A549 (cell line): ENCODE measurements around the gene MFAP2. TPM values are rescaled to one million over a fixed set of nuclear protein-coding genes. Genes with fewer than 3 reads are reported as not detected.
"Not testable (repeated sequence)": the region's sequence is repeated elsewhere in the genome, so short reads cannot be mapped to it uniquely, and the experiment has no call there.

Experiments
- ATAC-seq, 2 experiments: fragments of 200-7000 bp in 1 of 2; fragments of >200 bp in 1 of 2; cut with Nextera tagmentation in 1 of 2; cut with Tn5 transposase in 1 of 2; 3 replicates each; pipeline versions ENCODE4 v1.8.0 to v1.9.1; 2018 to 2020; ENCODE audit warnings: mild to moderate bottlenecking in 1 of 2, moderate library complexity in 1 of 2
- CTCF ChIA-PET: fragments of 300-600 bp; sonication (Branson Sonifier 250); formaldehyde crosslinking; extraction: SDS; loops from one replicate; lab custom pipeline; 2021; ENCODE audit warnings: antibody characterized with exemption, inconsistent platforms; lab: Yijun Ruan, JAX
- POLR2A ChIA-PET: fragments of 350-600 bp; formaldehyde crosslinking; extraction: SDS; loops from one replicate; lab custom pipeline; 2021; ENCODE audit warnings: antibody characterized with exemption, inconsistent platforms; lab: Yijun Ruan, JAX
- DNase-seq, 2 experiments: peaks; one replicate each; pipeline versions ENCODE4 v3.0.0 to v3.0.0-alpha.2; 2011 to 2016; ENCODE audit warnings: low read depth in 1 of 2, low spot score in 1 of 2
- FAIRE-seq: peaks from 2 replicates; lab custom pipeline; 2011; peaks lifted over from hg19 to GRCh38; lab: Jason Lieb, UNC
- H3K27ac ChIP-seq, 2 experiments: fragments of >200 bp; sonication (Bioruptor Twin); formaldehyde crosslinking; 3 replicates each; pipeline ENCODE4 v1.5.1; 2016 to 2017
- H3K4me1 ChIP-seq: fragments of >200 bp; sonication (Bioruptor Twin); formaldehyde crosslinking; 3 replicates; pipeline ENCODE4 v1.6.1; 2016
- H3K4me2 ChIP-seq: fragments of >200 bp; sonication (Bioruptor Twin); formaldehyde crosslinking; 3 replicates; pipeline ENCODE4 v1.6.1; 2016
- H3K4me3 ChIP-seq: fragments of >200 bp; sonication (Bioruptor Twin); formaldehyde crosslinking; 3 replicates; pipeline ENCODE4 v1.5.1; 2016
- H3K9me3 ChIP-seq: fragments of >200 bp; sonication (Bioruptor Twin); formaldehyde crosslinking; 3 replicates; pipeline ENCODE4 v1.6.1; 2016
- BHLHE40 ChIP-seq: IDR thresholded peaks from 2 replicates; pipeline ENCODE4 v1.6.1; 2012; ENCODE audit warnings: low read depth, low read length, inconsistent platforms
- CBX2 ChIP-seq: fragments of 200-600 bp; sonication (generic); IDR thresholded peaks from 2 replicates; pipeline ENCODE4 v1.6.1; 2016; ENCODE audit warnings: low read depth, mild to moderate bottlenecking, borderline replicate concordance
- CEBPB ChIP-seq, 2 experiments: fragments of >200 bp in 1 of 2; sonication (Bioruptor Twin) in 1 of 2; formaldehyde crosslinking in 1 of 2; IDR thresholded peaks; 2 replicates each; pipeline ENCODE4 v1.6.1; 2012 to 2016
- ESRRA ChIP-seq: fragments of 150-350 bp; IDR thresholded peaks from 2 replicates; pipeline ENCODE4 v1.6.1; 2014; ENCODE audit warnings: mild to moderate bottlenecking, low read length, borderline replicate concordance
- FOXS1 ChIP-seq: fragments of 250-450 bp; sonication (Bioruptor Pico); IDR thresholded peaks from 2 replicates; pipeline ENCODE4 v1.5.0; 2020; ENCODE audit warnings: mild to moderate bottlenecking, moderate library complexity
- GATA3 ChIP-seq: IDR thresholded peaks from 2 replicates; pipeline ENCODE4 v1.6.1; 2012; ENCODE audit warnings: borderline replicate concordance
- HEYL ChIP-seq: fragments of 250-450 bp; sonication (Bioruptor Pico); IDR thresholded peaks from 2 replicates; pipeline ENCODE4 v1.8.0; 2021; ENCODE audit warnings: mild to moderate bottlenecking, moderate library complexity
- HOXB13 ChIP-seq: fragments of 250-450 bp; sonication (Bioruptor Pico); IDR thresholded peaks from 2 replicates; pipeline ENCODE4 v1.5.0; 2020; ENCODE audit warnings: low read depth, mild to moderate bottlenecking, moderate library complexity
- HOXB5 ChIP-seq: fragments of 250-450 bp; sonication (Bioruptor Pico); IDR thresholded peaks from 2 replicates; pipeline ENCODE4 v1.5.0; 2020; ENCODE audit warnings: mild to moderate bottlenecking, moderate library complexity
- JUN ChIP-seq, 2 experiments: fragments of >200 bp; sonication (Bioruptor Twin); formaldehyde crosslinking; IDR thresholded peaks; 2 replicates in 1 of 2; 3 replicates in 1 of 2; pipeline ENCODE4 v1.6.1; 2016 to 2017
- KDM1A ChIP-seq: fragments of 200-600 bp; sonication (generic); IDR thresholded peaks from 2 replicates; pipeline ENCODE4 v1.6.1; 2016; ENCODE audit warnings: low read depth, mild to moderate bottlenecking
- KDM5A ChIP-seq: fragments of 200-600 bp; sonication (generic); IDR thresholded peaks from 2 replicates; pipeline ENCODE4 v1.6.1; 2016; ENCODE audit warnings: antibody characterized with exemption, mild to moderate bottlenecking
- MAZ ChIP-seq: fragments of 150-350 bp; IDR thresholded peaks from 2 replicates; pipeline ENCODE4 v1.6.1; 2014; ENCODE audit warnings: antibody characterized with exemption, low read depth, low read length, borderline replicate concordance
- MYC ChIP-seq: IDR thresholded peaks from 2 replicates; pipeline ENCODE4 v1.6.1; 2012; ENCODE audit warnings: mild to moderate bottlenecking, inconsistent platforms, low read length, improper control_type of control experiment, borderline replicate concordance
- RARB ChIP-seq: fragments of 250-450 bp; sonication (Bioruptor Pico); IDR thresholded peaks from 2 replicates; pipeline ENCODE4 v1.8.0; 2021; ENCODE audit warnings: mild to moderate bottlenecking, moderate library complexity
- RCOR1 ChIP-seq: fragments of 150-350 bp; IDR thresholded peaks from 2 replicates; pipeline ENCODE4 v1.6.1; 2014; ENCODE audit warnings: antibody characterized with exemption, low read length, low read depth
- RFX5 ChIP-seq: fragments of 450-650 bp; IDR thresholded peaks from 2 replicates; pipeline ENCODE4 v1.7.1; 2014; ENCODE audit warnings: antibody characterized with exemption, mild to moderate bottlenecking, moderate library complexity
- SREBF2 ChIP-seq: fragments of 450-650 bp; IDR thresholded peaks from 2 replicates; pipeline ENCODE4 v1.6.1; 2014; ENCODE audit warnings: mild to moderate bottlenecking, moderate library complexity
- ZC3H11A ChIP-seq: fragments of 450-650 bp; IDR thresholded peaks from 2 replicates; pipeline ENCODE4 v1.6.1; 2014; ENCODE audit warnings: antibody characterized with exemption, mild to moderate bottlenecking
- WGBS: methylation state at CpG from one replicate; pipeline ENCODE4 v1.1.6; 2017; ENCODE audit errors: missing lambda C conversion rate; 5-methylcytosine and 5-hydroxymethylcytosine counted together
- polyA plus RNA-seq, 4 experiments: library from polyadenylated mRNA; depleted of rRNA in 3 of 4; stranded (reverse); fragments of >200 nt; fragmentation: RNase III in 1 of 4; extraction: RNeasy Plus Mini Kit Qiagen cat#74134 plus additional on column Dnase treatment in 1 of 4; gene quantifications; 2 replicates in 3 of 4; 3 replicates in 1 of 4; pipeline ENCODE4 v1.2.3, GENCODE V29; 2011 to 2017
- TF ChIP-seq, protein P1 (sequence below): fragments of 250-450 bp; sonication (Bioruptor Pico); IDR thresholded peaks from 2 replicates; pipeline ENCODE4 v1.5.0; 2021; ENCODE audit warnings: mild to moderate bottlenecking, moderate library complexity, borderline replicate concordance
- TF ChIP-seq, protein P2 (sequence below): IDR thresholded peaks from 2 replicates; pipeline ENCODE4 v1.6.1; 2012
- TF ChIP-seq, protein P3 (sequence below): fragments of 150-350 bp; IDR thresholded peaks from 2 replicates; pipeline ENCODE4 v1.6.1; 2014; ENCODE audit warnings: low read depth, mild to moderate bottlenecking, low read length
- TF ChIP-seq, protein P4 (sequence below): IDR thresholded peaks from 2 replicates; pipeline ENCODE4 v1.6.1; 2012
- TF ChIP-seq, protein P5 (sequence below): fragments of 250-450 bp; sonication (Bioruptor Pico); IDR thresholded peaks from 2 replicates; pipeline ENCODE4 v1.5.0; 2020; ENCODE audit warnings: low read depth, mild to moderate bottlenecking, moderate library complexity

MFAP2 gene
- polyA plus RNA-seq, 2 of the 4 experiments (the other 2 are of a cell fraction) = 0.45 to 0.90 TPM

DNA sequence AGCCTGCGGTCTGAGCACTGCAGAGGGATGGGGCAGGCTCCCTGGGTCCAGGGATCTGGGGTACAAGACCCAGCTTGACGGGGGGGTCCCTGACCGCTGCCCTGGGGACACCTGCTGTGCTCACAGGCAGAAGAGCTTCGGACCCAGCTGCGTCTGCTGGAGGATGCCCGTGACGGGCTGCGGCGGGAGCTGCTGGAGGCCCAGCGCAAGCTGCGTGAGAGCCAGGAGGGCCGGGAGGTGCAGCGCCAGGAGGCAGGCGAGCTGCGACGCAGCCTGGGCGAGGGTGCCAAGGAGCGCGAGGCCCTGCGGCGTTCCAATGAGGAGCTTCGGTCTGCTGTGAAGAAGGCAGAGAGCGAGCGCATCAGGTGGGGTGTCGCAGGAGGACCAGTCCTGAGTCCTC is 25.2 kb downstream of the MFAP2 start:
- H3K4me1 ChIP-seq = peaks cover 2% of the 10 kb centered on the region
- H3K27ac ChIP-seq = no peak overlapping the region
- FAIRE-seq (no peak), ATAC-seq (no peak), DNase-seq (no peak)
- POLR2A ChIA-PET = no interaction called here
- H3K4me3 ChIP-seq = no peak overlapping the region
- TF ChIP-seq KDM1A = no peak
- no peak for TF ChIP-seq MYC
- no peak for TF ChIP-seq KDM5A
- TF ChIP-seq, protein P1, sequence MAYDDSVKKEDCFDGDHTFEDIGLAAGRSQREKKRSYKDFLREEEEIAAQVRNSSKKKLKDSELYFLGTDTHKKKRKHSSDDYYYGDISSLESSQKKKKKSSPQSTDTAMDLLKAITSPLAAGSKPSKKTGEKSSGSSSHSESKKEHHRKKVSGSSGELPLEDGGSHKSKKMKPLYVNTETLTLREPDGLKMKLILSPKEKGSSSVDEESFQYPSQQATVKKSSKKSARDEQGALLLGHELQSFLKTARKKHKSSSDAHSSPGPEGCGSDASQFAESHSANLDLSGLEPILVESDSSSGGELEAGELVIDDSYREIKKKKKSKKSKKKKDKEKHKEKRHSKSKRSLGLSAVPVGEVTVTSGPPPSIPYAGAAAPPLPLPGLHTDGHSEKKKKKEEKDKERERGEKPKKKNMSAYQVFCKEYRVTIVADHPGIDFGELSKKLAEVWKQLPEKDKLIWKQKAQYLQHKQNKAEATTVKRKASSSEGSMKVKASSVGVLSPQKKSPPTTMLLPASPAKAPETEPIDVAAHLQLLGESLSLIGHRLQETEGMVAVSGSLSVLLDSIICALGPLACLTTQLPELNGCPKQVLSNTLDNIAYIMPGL (CRISPR knock-in tag) = no peak
- TF ChIP-seq RARB (CRISPR knock-in tag) = no peak
- no peak for TF ChIP-seq JUN (IDR thresholded peaks at IDR 0.05)
- TF ChIP-seq GATA3 = no peak
- no peak for TF ChIP-seq BHLHE40
- TF ChIP-seq HOXB5 = no peak
- TF ChIP-seq, protein P2, sequence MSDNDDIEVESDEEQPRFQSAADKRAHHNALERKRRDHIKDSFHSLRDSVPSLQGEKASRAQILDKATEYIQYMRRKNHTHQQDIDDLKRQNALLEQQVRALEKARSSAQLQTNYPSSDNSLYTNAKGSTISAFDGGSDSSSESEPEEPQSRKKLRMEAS = no peak
- CTCF ChIA-PET = interaction anchor here (0.7 to 4.3 kb wide), 6 partner anchors 12 to 91 kb away, joined by 3 to 22 read pairs (median 4); no protein-coding TSS in a partner anchor
- 97% methylated on average over 9 of the region's 25 CpGs for WGBS
- H3K9me3 ChIP-seq = no peaks in the 10 kb centered on the region
- H3K4me2 ChIP-seq = no peak overlapping the region

DNA sequence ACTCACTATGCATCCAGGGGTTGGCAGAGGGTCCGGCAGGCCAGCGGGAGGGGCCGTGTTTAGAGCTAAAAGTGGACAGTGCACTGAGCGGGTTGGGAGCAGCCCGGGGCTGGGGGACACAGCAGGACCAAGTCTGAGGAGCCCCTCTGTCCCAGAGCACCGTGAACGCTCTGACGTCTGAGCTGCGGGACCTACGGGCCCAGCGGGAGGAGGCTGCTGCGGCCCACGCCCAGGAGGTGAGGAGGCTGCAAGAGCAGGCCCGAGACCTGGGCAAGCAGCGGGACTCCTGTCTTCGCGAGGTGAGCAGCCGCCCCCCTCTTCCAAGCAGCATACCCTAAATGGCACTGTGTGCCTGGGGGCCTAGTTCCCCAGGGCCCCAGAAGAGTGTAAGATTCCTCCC is 25.8 kb downstream of the MFAP2 start:
- H3K4me1 ChIP-seq = no peaks in the 10 kb centered on the region
- ATAC-seq (no peak), DNase-seq (no peak), FAIRE-seq (no peak)
- CTCF ChIA-PET = interaction anchor here (0.7 to 4.3 kb wide), 2 partner anchors 33 to 91 kb away, joined by 4 to 22 read pairs; no protein-coding TSS in a partner anchor
- H3K27ac ChIP-seq = no peak overlapping the region
- WGBS = 80% methylated on average over 1 of the region's 18 CpGs
- H3K4me2 ChIP-seq = no peak overlapping the region
- no peaks in the 10 kb centered on the region for H3K9me3 ChIP-seq
- POLR2A ChIA-PET = no interaction called here
- no peak for TF ChIP-seq ZC3H11A
- no peak for TF ChIP-seq RCOR1
- no peak for TF ChIP-seq MAZ
- TF ChIP-seq, protein P3, sequence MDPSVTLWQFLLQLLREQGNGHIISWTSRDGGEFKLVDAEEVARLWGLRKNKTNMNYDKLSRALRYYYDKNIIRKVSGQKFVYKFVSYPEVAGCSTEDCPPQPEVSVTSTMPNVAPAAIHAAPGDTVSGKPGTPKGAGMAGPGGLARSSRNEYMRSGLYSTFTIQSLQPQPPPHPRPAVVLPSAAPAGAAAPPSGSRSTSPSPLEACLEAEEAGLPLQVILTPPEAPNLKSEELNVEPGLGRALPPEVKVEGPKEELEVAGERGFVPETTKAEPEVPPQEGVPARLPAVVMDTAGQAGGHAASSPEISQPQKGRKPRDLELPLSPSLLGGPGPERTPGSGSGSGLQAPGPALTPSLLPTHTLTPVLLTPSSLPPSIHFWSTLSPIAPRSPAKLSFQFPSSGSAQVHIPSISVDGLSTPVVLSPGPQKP = no peak
- TF ChIP-seq HEYL (CRISPR knock-in tag) = no peak
- no peak for TF ChIP-seq RFX5
- no peak for TF ChIP-seq FOXS1 (CRISPR knock-in tag)
- TF ChIP-seq SREBF2 = no peak
- TF ChIP-seq CBX2 = no peak
- no peak for TF ChIP-seq JUN (IDR thresholded peaks at IDR 0.05)
- TF ChIP-seq CEBPB (IDR thresholded peaks at IDR 0.05) = no peak
- TF ChIP-seq, protein P4, sequence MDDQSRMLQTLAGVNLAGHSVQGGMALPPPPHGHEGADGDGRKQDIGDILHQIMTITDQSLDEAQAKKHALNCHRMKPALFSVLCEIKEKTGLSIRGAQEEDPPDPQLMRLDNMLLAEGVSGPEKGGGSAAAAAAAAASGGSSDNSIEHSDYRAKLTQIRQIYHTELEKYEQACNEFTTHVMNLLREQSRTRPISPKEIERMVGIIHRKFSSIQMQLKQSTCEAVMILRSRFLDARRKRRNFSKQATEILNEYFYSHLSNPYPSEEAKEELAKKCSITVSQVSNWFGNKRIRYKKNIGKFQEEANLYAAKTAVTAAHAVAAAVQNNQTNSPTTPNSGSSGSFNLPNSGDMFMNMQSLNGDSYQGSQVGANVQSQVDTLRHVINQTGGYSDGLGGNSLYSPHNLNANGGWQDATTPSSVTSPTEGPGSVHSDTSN = no peak
- TF ChIP-seq HOXB13 = no peak
- no peak for TF ChIP-seq ESRRA
- TF ChIP-seq, protein P5, sequence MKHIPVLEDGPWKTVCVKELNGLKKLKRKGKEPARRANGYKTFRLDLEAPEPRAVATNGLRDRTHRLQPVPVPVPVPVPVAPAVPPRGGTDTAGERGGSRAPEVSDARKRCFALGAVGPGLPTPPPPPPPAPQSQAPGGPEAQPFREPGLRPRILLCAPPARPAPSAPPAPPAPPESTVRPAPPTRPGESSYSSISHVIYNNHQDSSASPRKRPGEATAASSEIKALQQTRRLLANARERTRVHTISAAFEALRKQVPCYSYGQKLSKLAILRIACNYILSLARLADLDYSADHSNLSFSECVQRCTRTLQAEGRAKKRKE (CRISPR knock-in tag) = no peak
- TF ChIP-seq, all 56 proteins: peak for 0
- no peak overlapping the region for H3K4me3 ChIP-seq

DNA sequence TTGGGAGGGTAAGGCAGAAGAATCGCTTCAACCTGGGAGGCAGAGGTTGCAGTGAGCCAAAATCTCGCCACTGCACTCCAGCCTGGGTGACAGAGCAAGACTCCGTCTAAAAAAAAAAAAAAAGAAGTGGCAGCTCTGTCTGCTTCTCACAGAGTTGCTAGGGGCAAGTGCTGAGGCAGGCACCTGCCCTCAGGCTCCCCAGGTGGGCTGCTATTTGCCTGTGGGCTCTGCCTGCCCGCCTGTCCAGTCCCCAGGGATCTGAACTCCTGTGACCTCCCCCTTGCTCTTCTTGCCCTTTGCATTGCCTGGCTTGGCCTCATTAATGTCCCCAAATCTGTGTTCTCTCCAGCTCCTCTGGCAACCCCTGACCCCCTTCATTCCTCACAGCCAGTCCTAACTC is 28.0 kb downstream of the MFAP2 start:
- not testable (repeated sequence) for H3K9me3 ChIP-seq, H3K4me3 ChIP-seq, FAIRE-seq, H3K4me1 ChIP-seq, ATAC-seq, DNase-seq, H3K4me2 ChIP-seq
- ChIA-PET CTCF (interaction anchor here (0.5 to 6.7 kb wide), 37 partner anchors 9 to 512 kb away, joined by 3 to 80 read pairs (median 3); partner anchors contain the start of genes NBPF1 and NECAP2), POLR2A (interaction anchor here (0.9 to 1.0 kb wide), 5 partner anchors 8 to 339 kb away, joined by 3 to 5 read pairs (median 5); partner anchors contain the start of gene NBPF1)
- H3K27ac ChIP-seq = peak overlapping the region in 1 of 2 experiments; percentile 71; a peak in 2 of 6 replicates
- WGBS = 79% methylated on average over 4 of the region's 4 CpGs

DNA sequence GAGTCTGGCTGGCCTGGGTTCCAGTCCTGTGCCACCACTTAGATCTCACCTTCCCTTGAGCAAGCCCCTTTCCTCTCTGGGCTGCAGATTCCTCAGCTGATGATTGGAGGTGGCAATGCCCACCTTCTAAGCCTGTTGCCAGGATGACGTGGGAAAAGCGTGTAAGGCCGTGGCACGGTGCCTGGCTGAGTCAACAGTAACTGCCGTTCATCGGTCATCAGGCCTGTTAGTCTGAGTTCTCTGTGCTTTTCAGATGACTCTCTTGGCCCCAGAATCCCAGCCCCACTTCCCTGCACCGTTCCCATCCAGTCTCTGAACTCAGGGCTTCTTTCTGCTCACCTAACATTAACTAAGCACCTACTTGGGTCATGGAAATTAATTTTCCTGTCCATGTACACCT is 31.4 kb downstream of the MFAP2 start:
- H3K9me3 ChIP-seq, H3K27ac ChIP-seq, POLR2A ChIA-PET, H3K4me3 ChIP-seq, FAIRE-seq, DNase-seq, ATAC-seq, H3K4me2 ChIP-seq, H3K4me1 ChIP-seq: not testable (repeated sequence)
- 50% methylated on average over 7 of the region's 7 CpGs for WGBS
- CTCF ChIA-PET = interaction anchor here (5.5 to 6.7 kb wide), 2 partner anchors 13 to 98 kb away, joined by 62 to 80 read pairs; no protein-coding TSS in a partner anchor
